ENCODE measurements around the gene EMX1.

The EMX1 gene

GRCh38 chr2:72961853-72962468 is 44.6 kb downstream of the EMX1 start:
- no peak for DNase-seq

- DNase-seq: no peak
Measured at GRCh38 chr2:72962911-72963310, 45.6 kb downstream of the EMX1 start.

- no peak for DNase-seq
Measured at GRCh38 chr2:72963423-72964145, 46.3 kb downstream of the EMX1 start.

- DNase-seq: no peak
Measured at GRCh38 chr2:72964146-72964525, 46.8 kb downstream of the EMX1 start.

GRCh38 chr2:72965016-72965415 is 47.7 kb downstream of the EMX1 start:
- DNase-seq: no peak

GRCh38 chr2:72965770-72966450 is 48.6 kb downstream of the EMX1 start:
- no peak for DNase-seq

GRCh38 chr2:72968286-72968685 is 51.0 kb downstream of the EMX1 start:
- DNase-seq: no peak

GRCh38 chr2:72969706-72970105 is 52.4 kb downstream of the EMX1 start:
- no peak for DNase-seq

- no peak for DNase-seq
Measured at GRCh38 chr2:72971036-72971435, 53.7 kb downstream of the EMX1 start.

- no peak for DNase-seq
Measured at GRCh38 chr2:72972352-72973136, 55.2 kb downstream of the EMX1 start.

GRCh38 chr2:72973137-72973535 is 55.8 kb downstream of the EMX1 start:
- no peak for DNase-seq

- DNase-seq: no peak
Measured at GRCh38 chr2:72973566-72974435, 56.5 kb downstream of the EMX1 start.

GRCh38 chr2:72974436-72974754 is 57.1 kb downstream of the EMX1 start:
- DNase-seq: no peak

- DNase-seq: no peak
Measured at GRCh38 chr2:72975017-72975416, 57.7 kb downstream of the EMX1 start.

- DNase-seq: no peak
Measured at GRCh38 chr2:72979896-72980295, 62.6 kb downstream of the EMX1 start.

- no peak for DNase-seq
Measured at GRCh38 chr2:72980535-72981217, 63.4 kb downstream of the EMX1 start.

GRCh38 chr2:72981536-72981935 is 64.2 kb downstream of the EMX1 start:
- DNase-seq: no peak

GRCh38 chr2:72982219-72982618 is 64.9 kb downstream of the EMX1 start:
- DNase-seq: no peak

- no peak for DNase-seq
Measured at GRCh38 chr2:72982781-72983499, 65.6 kb downstream of the EMX1 start.

- no peak for DNase-seq
Measured at GRCh38 chr2:72983500-72984161, 66.3 kb downstream of the EMX1 start.

All from cortex of kidney (tissue), 1 donor.